GM12892 (cell line): ENCODE data around the gene ZMYND8.

Source experiments
- DNase-seq: peaks from one replicate; pipeline ENCODE4 v3.0.0; 2011; ENCODE audit not compliant: insufficient read length
- FAIRE-seq: peaks from 2 replicates; lab custom pipeline; 2011; peaks lifted over from hg19 to GRCh38; lab: Jason Lieb, UNC
- POLR2A ChIP-seq: IDR thresholded peaks from 2 replicates; pipeline ENCODE4 v1.6.1; 2011; ENCODE audit warnings: low read depth, low read length, control low read depth
- POLR2AphosphoS5 ChIP-seq: IDR thresholded peaks from 2 replicates; pipeline ENCODE4 v1.6.1; 2011; ENCODE audit warnings: low read depth, low read length, control low read depth
- TAF1 ChIP-seq: IDR thresholded peaks from 2 replicates; pipeline ENCODE4 v1.6.1; 2011; ENCODE audit warnings: low read depth, mild to moderate bottlenecking, control low read depth, low read length, borderline replicate concordance

Gene ZMYND8

DNA sequence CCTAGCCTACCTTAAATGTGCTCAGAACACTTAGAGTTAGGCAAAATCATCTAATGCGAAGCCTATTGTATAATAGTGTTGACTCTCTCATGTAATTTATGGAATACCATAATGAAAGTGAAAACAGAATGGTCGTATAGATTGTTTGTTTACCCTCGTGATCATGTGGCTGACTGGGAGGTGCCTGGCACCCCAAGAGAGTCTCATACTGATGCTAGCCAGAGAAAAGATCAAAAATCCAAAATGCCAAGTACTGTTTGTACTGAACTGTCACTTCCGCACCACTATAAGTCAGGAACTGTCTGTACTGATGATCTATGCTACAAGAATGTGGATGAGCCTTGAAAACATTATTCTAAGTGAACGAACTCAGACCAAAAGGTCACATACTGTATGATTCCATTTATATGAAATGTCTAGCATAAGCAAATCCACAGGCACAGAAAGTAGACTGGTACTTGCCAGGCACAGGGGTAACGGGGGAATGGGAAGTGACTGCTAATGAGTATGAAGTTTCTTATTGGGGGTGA, 22.4 kb downstream of the ZMYND8 start:
- DNase-seq = no peak

DNA sequence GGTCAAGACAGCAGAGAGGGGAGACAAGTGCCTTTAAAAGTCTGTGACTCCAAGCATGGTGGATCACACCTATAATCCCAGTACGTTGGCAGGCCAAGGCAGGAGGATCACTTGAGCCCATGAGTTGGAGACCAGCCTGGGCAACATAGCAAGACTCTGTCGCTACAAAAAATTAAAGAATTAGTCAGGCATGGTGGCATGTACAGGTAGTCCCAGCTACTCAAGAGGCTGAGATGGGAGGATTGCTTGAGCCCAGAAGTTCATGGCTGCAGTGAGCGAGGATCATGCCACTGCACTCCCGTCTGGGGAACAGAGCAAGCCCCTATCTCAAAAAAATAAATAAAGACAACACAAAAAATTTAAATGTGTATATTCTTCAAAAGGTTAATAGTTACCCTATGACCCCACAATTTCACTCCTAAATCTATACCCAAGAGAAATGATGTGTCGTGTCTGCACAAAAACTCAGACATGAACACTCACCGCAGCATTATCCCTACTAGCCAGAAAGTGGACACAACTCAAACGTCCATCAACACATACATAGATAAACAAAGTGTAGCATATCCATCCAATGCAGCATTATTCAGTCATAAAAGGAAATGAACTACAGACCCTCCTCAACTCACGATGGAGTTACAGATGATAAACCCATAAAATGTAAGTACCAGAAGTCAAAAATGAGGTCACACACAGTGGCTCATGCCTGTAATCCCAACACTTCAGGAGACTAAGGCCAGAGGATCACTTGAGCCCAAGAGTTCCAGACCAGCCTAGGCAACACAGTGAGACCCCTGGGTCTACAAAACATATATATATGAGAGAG, 23.9 kb downstream of the ZMYND8 start:
- FAIRE-seq (no peak), DNase-seq (no peak)
- no peak for TF ChIP-seq POLR2A
- no peak for TF ChIP-seq TAF1
- no peak for TF ChIP-seq POLR2AphosphoS5

More for the DNA sequence above, 22.4 kb downstream of the ZMYND8 start:
- FAIRE-seq = no peak
- TF ChIP-seq POLR2A = no peak
- TF ChIP-seq TAF1 = no peak
- no peak for TF ChIP-seq POLR2AphosphoS5

DNA sequence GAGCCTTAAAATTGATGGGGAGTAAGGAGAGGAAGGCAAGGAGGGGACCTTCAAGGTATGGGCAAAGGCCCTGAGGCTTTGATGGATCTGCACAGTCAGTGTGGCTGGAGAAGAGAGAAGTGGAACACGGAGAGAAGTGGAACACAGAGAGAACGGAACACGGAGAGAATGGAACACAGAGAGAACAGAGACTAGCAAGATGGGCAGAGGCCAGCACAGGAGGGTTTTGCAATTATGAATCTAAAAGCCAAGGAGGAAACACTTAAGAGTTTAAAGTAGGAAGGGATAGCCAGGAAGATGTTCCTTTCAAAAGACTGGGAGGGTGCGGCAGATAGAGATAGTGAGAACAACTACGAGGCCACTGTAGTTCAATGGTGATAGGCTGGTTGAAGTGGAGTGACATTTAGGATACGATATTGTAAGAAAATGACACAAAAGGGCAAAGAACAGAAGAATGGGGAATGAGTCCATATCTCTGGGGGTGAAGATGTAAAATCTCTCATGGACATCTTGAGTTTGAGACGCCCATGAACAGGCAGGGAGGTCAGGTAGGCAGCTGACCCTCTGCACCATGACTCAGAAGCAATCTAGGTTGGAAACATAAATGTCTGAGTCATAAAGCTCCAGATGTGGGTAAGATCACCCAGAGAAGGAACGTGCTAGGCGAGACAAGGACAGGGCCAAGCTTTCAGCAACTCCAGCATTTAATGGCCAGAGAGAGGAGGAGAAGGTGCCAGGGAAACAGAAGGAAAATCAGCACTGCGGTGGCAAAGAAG, 25.4 kb downstream of the ZMYND8 start:
- no peak for DNase-seq
- FAIRE-seq = no peak
- TF ChIP-seq POLR2A = no peak

DNA sequence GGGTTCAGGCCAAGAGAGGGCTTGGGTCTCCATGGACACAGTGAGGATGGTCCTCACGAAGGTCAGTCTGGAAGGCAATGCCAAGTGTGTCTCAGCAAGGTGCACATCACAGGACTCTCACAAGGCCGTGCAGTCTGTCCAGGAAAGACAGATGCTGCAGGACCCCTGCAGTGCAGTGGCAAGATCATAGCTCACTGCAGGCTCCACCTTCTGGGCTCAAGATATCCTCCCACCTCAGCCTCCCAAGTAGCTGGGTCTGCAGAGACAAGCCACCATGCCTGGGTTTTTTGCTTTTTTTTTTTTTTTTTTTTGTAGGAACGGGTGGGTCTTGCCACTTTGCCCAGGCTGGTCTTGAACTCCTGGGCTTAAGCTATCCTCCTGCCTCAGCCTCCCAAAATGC, 26.4 kb downstream of the ZMYND8 start:
- FAIRE-seq = no peak
- TF ChIP-seq POLR2AphosphoS5 = no peak
- no peak for DNase-seq

DNA sequence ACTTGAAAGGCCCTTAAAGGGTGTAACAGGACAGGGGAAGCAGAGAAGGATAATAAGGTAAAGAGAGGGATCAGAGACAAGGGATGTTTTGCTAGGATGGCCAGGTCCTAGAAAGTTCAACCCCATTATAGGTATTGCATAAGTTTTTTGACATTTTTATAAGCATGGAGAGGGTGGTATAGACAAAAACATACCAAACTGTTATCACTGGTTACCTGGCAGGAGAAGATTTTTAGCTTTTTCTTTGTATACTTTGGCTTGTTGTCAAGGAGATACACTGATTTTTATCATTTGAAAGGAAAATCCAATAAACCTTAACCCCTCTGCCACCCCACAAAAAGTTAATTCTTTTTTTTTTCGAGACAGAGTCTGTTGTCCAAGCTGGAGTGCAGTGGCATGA, 28.4 kb downstream of the ZMYND8 start:
- no peak for DNase-seq
- FAIRE-seq = no peak
- TF ChIP-seq POLR2AphosphoS5 (no peak), POLR2A (no peak), TAF1 (no peak)

DNA sequence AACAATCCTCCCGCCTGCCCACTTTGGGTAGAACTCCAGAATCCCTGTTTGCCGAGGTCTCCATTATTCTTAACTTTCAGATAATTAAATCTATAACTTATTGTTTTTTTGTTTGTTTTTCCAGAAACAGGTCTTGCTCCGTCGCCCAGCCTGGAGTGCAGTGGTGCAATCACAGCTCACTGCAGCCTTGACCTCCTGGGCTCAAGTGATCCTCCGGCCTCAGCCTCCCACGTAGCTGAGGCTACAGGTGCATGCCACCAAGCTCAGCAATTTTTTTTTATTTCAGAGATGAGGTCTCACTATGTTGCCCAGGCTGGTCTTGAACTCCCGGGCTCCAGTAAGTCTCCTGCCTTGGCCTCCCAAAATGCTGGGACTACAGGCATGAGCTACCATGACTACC, 28.8 kb downstream of the ZMYND8 start:
- DNase-seq = no peak
- no peak for FAIRE-seq
- TF ChIP-seq TAF1 (no peak), POLR2A (no peak), POLR2AphosphoS5 (no peak)

DNA sequence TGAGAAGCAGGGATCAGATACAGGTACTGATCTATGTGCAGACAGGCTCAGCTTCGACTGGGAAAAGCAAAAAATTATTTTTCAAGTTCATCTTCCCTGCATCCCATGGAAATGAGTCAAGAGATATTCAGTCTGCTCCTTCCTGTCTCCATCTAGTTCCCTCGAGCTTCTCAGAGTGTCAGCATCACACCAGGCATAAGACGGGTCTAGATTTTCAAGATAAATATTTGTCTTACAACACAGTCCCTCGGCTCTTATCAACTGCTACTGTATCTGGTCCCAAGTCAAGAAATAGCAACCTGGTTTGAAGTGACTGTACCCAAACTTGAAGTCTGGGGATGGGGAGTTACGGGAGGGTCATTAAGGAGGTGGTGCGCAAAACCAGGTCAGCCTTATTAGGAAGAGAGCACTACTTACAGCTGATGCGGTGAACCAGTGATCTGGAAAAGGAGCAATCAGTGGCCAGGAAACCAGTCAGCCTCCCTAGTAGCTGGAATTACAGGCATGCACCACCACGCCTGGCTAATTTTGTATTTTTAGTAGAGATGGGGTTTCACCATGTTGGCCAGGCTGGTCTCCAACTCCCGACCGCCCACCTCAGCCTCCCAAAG, 29.7 kb downstream of the ZMYND8 start:
- no peak for DNase-seq

DNA sequence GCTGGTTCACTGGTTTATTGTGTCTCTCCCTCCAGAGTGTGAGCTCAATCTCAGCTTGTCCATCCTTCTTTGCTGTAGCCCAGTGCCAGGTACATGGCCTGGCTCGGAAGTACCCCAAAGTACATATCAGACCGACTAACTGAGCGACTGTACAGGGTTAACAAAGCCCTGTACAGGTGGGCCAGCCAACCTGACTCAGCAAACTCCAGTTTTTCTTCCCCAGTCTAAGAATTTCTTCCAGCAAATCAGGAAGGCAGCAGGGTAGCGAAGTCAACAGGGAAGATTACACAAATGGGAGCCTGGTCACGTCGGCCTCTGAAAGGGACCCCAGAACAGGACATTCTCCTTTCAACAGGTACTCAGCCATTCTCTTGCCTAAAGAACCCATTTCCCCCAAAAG, 31.3 kb downstream of the ZMYND8 start:
- DNase-seq (no peak), FAIRE-seq (no peak)
- TF ChIP-seq TAF1 = no peak
- no peak for TF ChIP-seq POLR2A

More for the DNA sequence above, 29.7 kb downstream of the ZMYND8 start:
- no peak for FAIRE-seq
- TF ChIP-seq POLR2AphosphoS5 (no peak), TAF1 (no peak), POLR2A (no peak)

DNA sequence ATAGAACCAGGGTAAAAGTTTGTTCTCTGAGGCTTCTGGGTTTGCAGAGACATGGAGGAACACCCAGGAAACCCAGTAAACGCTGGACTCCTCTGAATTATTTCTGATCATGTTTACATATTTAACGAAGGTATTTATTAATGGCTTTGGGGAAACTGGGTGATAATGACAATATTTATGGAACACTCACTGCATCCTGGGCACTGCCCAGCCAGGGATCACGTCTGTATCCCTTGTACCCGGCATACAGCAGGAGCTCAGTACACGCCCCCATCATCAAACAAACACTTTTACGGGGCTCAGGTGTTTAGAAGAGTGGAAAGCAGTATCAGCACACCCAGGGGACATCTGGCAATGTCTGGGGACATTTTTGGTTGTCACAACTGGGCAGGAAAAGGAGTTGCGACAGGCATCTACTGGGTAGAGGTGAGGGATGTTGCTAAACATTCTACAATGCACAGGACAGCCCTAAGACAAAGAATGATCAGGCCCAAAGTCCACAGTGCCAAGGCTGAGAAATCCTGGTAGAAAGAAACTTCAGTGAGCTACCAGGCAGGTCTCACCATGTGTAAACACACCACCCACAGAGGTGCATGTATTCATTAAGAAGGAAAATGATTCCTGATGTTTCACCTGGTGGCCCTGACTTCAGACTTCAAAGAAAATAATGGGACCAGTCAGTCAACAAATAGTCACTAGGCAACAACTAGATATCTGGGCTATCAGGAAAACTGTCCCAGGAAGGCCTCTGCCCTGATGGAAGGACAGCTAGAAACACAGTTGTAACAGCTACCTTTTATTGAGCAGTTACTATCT, 35.3 kb downstream of the ZMYND8 start:
- no peak for DNase-seq
- TF ChIP-seq POLR2A = no peak
- TF ChIP-seq POLR2AphosphoS5 = no peak
- no peak for TF ChIP-seq TAF1
- no peak for FAIRE-seq

DNA sequence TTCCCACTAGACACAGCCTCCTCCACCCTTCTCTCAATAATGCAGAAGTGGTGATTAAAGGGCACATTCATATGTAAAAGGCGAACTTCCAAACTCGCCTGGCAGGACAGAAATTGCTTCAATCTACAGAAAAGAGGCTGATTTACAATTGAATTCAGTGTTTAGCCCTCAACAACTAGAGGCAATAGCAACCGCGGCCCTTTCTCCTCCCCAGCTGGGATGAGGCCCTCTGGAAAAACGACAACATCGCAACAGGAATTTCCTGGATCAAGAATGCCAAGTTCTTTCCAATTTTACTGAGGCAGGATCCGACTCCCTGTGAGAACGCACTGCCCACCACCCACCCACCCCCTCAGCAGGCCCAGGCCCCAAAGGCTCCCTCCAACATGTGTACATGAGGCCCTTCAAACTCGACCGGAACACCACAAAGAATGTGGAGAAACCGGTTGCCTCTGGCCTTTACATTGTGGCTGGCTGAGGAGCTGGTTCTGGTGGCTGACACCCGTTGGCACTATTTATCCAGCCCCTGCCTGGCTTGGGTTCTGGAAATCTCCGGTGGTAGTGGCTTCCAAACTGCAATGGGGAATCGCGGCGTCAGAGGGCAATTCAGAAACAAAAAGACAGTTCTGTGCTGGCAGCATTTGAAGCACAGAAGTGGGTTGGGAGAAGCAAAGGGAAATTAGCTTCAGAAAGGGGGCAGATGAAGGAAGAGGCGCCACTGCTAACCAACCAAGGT, 36.8 kb downstream of the ZMYND8 start:
- FAIRE-seq (no peak), DNase-seq (no peak)
- TF ChIP-seq TAF1 = no peak
- no peak for TF ChIP-seq POLR2AphosphoS5
- no peak for TF ChIP-seq POLR2A
